A673 (cell line): ENCODE results near the gene FERMT3. TPM values are rescaled to one million over a fixed set of nuclear protein-coding genes. Genes with fewer than 3 reads are reported as not detected.

Experiments used
- BruUV-seq: library from RNA; stranded (reverse); fragments of 400-500 nt; replicated peaks from 2 replicates; lab custom pipeline; 2021; lab: Mats Ljungman, UMichigan
- CTCF ChIA-PET: fragments of 300-600 bp; sonication (Branson Sonifier 250); formaldehyde crosslinking; loops from one replicate; lab custom pipeline; 2022; ENCODE audit warnings: antibody characterized with exemption; lab: Charles Lee
- POLR2A ChIA-PET: fragments of 300-600 bp; sonication (Branson Sonifier 250); formaldehyde crosslinking; loops from one replicate; lab custom pipeline; 2022; ENCODE audit warnings: antibody characterized with exemption; ENCODE audit not compliant: low non-redundant PET; lab: Charles Lee
- DNase-seq: peaks from one replicate; pipeline ENCODE4 v3.0.0-alpha.2; 2015; ENCODE audit warnings: low spot score
- H3K27ac ChIP-seq: fragments of 200-600 bp; sonication (generic); 2 replicates; pipeline ENCODE4 v1.5.1; 2016; ENCODE audit warnings: mixed run types, low read depth, mild to moderate bottlenecking, mixed read lengths, antibody characterized with exemption, low read length; ENCODE audit not compliant: poor library complexity, severe bottlenecking
- H3K27me3 ChIP-seq: fragments of 200-600 bp; sonication (generic); replicated peaks from 2 replicates; pipeline ENCODE4 v1.6.1; 2017; ENCODE audit warnings: mixed run types, low read depth, mild to moderate bottlenecking, mixed read lengths, antibody characterized with exemption, low read length; ENCODE audit not compliant: insufficient read depth, poor library complexity
- H3K36me3 ChIP-seq: fragments of 200-600 bp; sonication (generic); 2 replicates; pipeline ENCODE4 v1.6.1; 2016; ENCODE audit warnings: mixed run types, mild to moderate bottlenecking, mixed read lengths, antibody characterized with exemption, low read length; ENCODE audit not compliant: insufficient read depth, poor library complexity, severe bottlenecking
- H3K4me1 ChIP-seq: fragments of 200-600 bp; sonication (generic); 2 replicates; pipeline ENCODE4 v1.6.1; 2017; ENCODE audit warnings: mixed run types, mild to moderate bottlenecking, mixed read lengths, antibody characterized with exemption, low read length; ENCODE audit not compliant: insufficient read depth, poor library complexity, severe bottlenecking
- H3K4me3 ChIP-seq: fragments of 200-600 bp; sonication (generic); 2 replicates; pipeline ENCODE4 v1.5.1; 2016; ENCODE audit warnings: low read depth, mixed run types, mild to moderate bottlenecking, mixed read lengths, low read length; ENCODE audit not compliant: poor library complexity, severe bottlenecking
- H3K9me3 ChIP-seq: fragments of 200-600 bp; sonication (generic); 2 replicates; pipeline ENCODE4 v1.6.1; 2016; ENCODE audit warnings: mixed run types, low read depth, mild to moderate bottlenecking, mixed read lengths, antibody characterized with exemption, low read length; ENCODE audit not compliant: poor library complexity, severe bottlenecking
- CTCF ChIP-seq: fragments of 300-800, 200-600 bp; sonication (generic); conservative IDR thresholded peaks from 2 replicates; pipeline ENCODE4 v1.5.1; 2017; ENCODE audit warnings: low read depth, mild to moderate bottlenecking, antibody characterized with exemption, low read length, moderate library complexity, mixed read lengths
- EZH2 ChIP-seq: fragments of 200-600 bp; sonication (generic); IDR thresholded peaks from 2 replicates; pipeline ENCODE4 v1.6.1; 2017; ENCODE audit warnings: borderline replicate concordance, low read depth, mild to moderate bottlenecking, mixed read lengths, antibody characterized with exemption, low read length; ENCODE audit not compliant: poor library complexity, severe bottlenecking
- intact Hi-C: fragments of 100-400 bp; cut with micrococcal nuclease; formaldehyde crosslinking; loops from one replicate; pipeline ENCODE4 v1.10.0; 2022; ENCODE audit not compliant: unreplicated experiment
- total RNA-seq: library from RNA; stranded (reverse); gene quantifications from 2 replicates; pipeline ENCODE4 v1.2.3, GENCODE V29; 2021

FERMT3 gene
- total RNA-seq, 1 experiment from 2014 or later = 99.3 TPM

- POLR2A ChIA-PET = no interaction called here
Measured at GRCh38 chr11:64261556-64262080, 55.1 kb downstream of the FERMT3 start.

GRCh38 chr11:64262271-64263002 lies 55.9 kb downstream of the FERMT3 start:
- Histone ChIP-seq H3K4me1 (no peaks in the 10 kb centered on the region), H3K36me3 (peaks cover 68% of the 10 kb centered on the region), H3K9me3 (no peaks in the 10 kb centered on the region), H3K4me3 (no peak overlapping the region), H3K27me3 (no peaks in the 10 kb centered on the region), H3K27ac (no peak overlapping the region)
- ChIA-PET CTCF (no interaction called here), POLR2A (no interaction called here)
- intact Hi-C loops = no loop called here
- TF ChIP-seq EZH2 (no peak), CTCF (no peak)
- BruUV-seq = no TSS peak
- DNase-seq = no peak

More at GRCh38 chr11:64261556-64262080, 55.1 kb downstream of the FERMT3 start:
- no peaks in the 10 kb centered on the region for H3K9me3 ChIP-seq
- CTCF ChIA-PET = interaction anchor here (0.9 kb wide), 1 partner anchor 10 kb away, joined by 3 read pairs; the partner anchor contains the start of gene PLCB3
- no TSS peak for BruUV-seq
- H3K4me3 ChIP-seq = no peak overlapping the region
- no peak for DNase-seq
- intact Hi-C loops = no loop called here
- H3K27me3 ChIP-seq = no peaks in the 10 kb centered on the region
- peaks cover 72% of the 10 kb centered on the region for H3K36me3 ChIP-seq
- no peak overlapping the region for H3K27ac ChIP-seq
- H3K4me1 ChIP-seq = no peaks in the 10 kb centered on the region
- TF ChIP-seq EZH2 (no peak), CTCF (no peak)

GRCh38 chr11:64263021-64263946 lies 56.8 kb downstream of the FERMT3 start:
- no peak for DNase-seq
- ChIA-PET POLR2A (no interaction called here), CTCF (interaction anchor here (0.5 kb wide), 1 partner anchor 78 kb away, joined by 3 read pairs; the partner anchor contains the start of gene STIP1)
- BruUV-seq = no TSS peak
- Histone ChIP-seq H3K36me3 (peaks cover 66% of the 10 kb centered on the region), H3K4me3 (no peak overlapping the region), H3K27ac (no peak overlapping the region), H3K4me1 (peaks cover 2% of the 10 kb centered on the region), H3K9me3 (no peaks in the 10 kb centered on the region), H3K27me3 (no peaks in the 10 kb centered on the region)
- intact Hi-C loops = no loop called here
- no peak for TF ChIP-seq EZH2
- no peak for TF ChIP-seq CTCF
